H1 (cell line): ENCODE measurements around the gene THAP4. TPM values are rescaled to one million over a fixed set of nuclear protein-coding genes. Genes with fewer than 3 reads are reported as not detected.
A peak's percentile ranks its signal among the peaks of the same experiment; 100 is the strongest.

ENCODE experiments used
- CTCF ChIA-PET: fragments of 300-600 bp; sonication (Branson Sonifier 250); formaldehyde crosslinking; loops from one replicate; lab custom pipeline; 2021; ENCODE audit not compliant: partially characterized antibody; lab: Charles Lee
- POLR2A ChIA-PET: fragments of 300-600 bp; sonication (Branson Sonifier 250); formaldehyde crosslinking; loops from one replicate; lab custom pipeline; 2021; ENCODE audit warnings: inconsistent platforms; ENCODE audit not compliant: partially characterized antibody; lab: Charles Lee
- DNase-seq, 2 experiments: peaks; one replicate each; pipeline versions ENCODE4 v3.0.0 to v3.0.0-alpha.2; 2010 to 2022; ENCODE audit warnings: low spot score in 2 of 2, low read depth in 1 of 2, mixed read lengths in 1 of 2
- FAIRE-seq: peaks from 2 replicates; lab custom pipeline; 2011; peaks lifted over from hg19 to GRCh38; lab: Jason Lieb, UNC
- H2AFZ ChIP-seq: 2 replicates; pipeline ENCODE4 v1.8.1; 2012; ENCODE audit warnings: low read length, inconsistent platforms
- H2AK5ac ChIP-seq: 2 replicates; pipeline ENCODE4 v1.6.1; 2013; ENCODE audit warnings: low read depth, low read length
- H2BK120ac ChIP-seq: replicated peaks from 2 replicates; pipeline ENCODE3; 2013; ENCODE audit warnings: low read depth, low read length, inconsistent platforms
- H2BK12ac ChIP-seq: 2 replicates; pipeline ENCODE4 v1.6.1; 2013; ENCODE audit warnings: low read depth, low read length
- H2BK15ac ChIP-seq: 2 replicates; pipeline ENCODE4 v1.6.1; 2013; ENCODE audit warnings: low read length
- H2BK20ac ChIP-seq: 2 replicates; pipeline ENCODE4 v1.6.1; 2013; ENCODE audit warnings: low read length
- H2BK5ac ChIP-seq: 2 replicates; pipeline ENCODE4 v1.6.1; 2013; ENCODE audit warnings: low read depth, low read length
- H3K14ac ChIP-seq: 2 replicates; pipeline ENCODE4 v1.6.1; 2013; ENCODE audit warnings: inconsistent platforms; ENCODE audit not compliant: insufficient read length
- H3K18ac ChIP-seq: 2 replicates; pipeline ENCODE4 v1.6.1; 2013; ENCODE audit warnings: low read length; ENCODE audit errors: extremely low read depth
- H3K23ac ChIP-seq: 2 replicates; pipeline ENCODE4 v1.6.1; 2013; ENCODE audit warnings: inconsistent platforms; ENCODE audit not compliant: insufficient read length
- H3K23me2 ChIP-seq: 2 replicates; pipeline ENCODE4 v1.6.1; 2013; ENCODE audit warnings: low read depth, low read length
- H3K27ac ChIP-seq: 2 replicates; pipeline ENCODE4 v1.6.1; 2011; ENCODE audit warnings: low read depth, low read length, inconsistent platforms
- H3K27me3 ChIP-seq, 4 experiments: replicated peaks in 1 of 4; 1 replicate in 1 of 4; 2 replicates in 3 of 4; pipeline versions ENCODE4 v1.6.1 to v1.8.1; 2011 to 2013; ENCODE audit warnings: low read length in 3 of 4, mild to moderate bottlenecking in 3 of 4, inconsistent platforms in 2 of 4, mixed read lengths in 2 of 4, moderate library complexity in 1 of 4; ENCODE audit not compliant: control insufficient read depth in 3 of 4, insufficient read depth in 3 of 4; ENCODE audit errors: extremely low read depth in 1 of 4
- H3K36me3 ChIP-seq, 4 experiments: 2 replicates each; pipeline versions ENCODE4 v1.6.1 to v1.8.1; 2011 to 2013; ENCODE audit warnings: mild to moderate bottlenecking in 4 of 4, low read length in 3 of 4, moderate library complexity in 2 of 4, control low read depth in 1 of 4, inconsistent platforms in 1 of 4; ENCODE audit not compliant: insufficient read depth in 4 of 4, control insufficient read depth in 2 of 4
- H3K4ac ChIP-seq: replicated peaks from 2 replicates; pipeline ENCODE3; 2013; ENCODE audit warnings: low read length, low read depth, mixed read lengths, inconsistent platforms; ENCODE audit not compliant: insufficient read length
- H3K4me1 ChIP-seq, 4 experiments: replicated peaks in 1 of 4; 1 replicate in 1 of 4; 2 replicates in 3 of 4; pipeline versions ENCODE4 v1.6.1 to v1.8.1; 2011 to 2013; ENCODE audit warnings: low read length in 3 of 4, inconsistent platforms in 2 of 4, mixed read lengths in 1 of 4; ENCODE audit not compliant: insufficient read depth in 4 of 4, control insufficient read depth in 3 of 4
- H3K4me2 ChIP-seq, 2 experiments: 2 replicates each; pipeline versions ENCODE4 v1.6.1 to v1.8.1; 2011 to 2013; ENCODE audit warnings: low read depth in 2 of 2, low read length in 2 of 2, control low read depth in 1 of 2, inconsistent platforms in 1 of 2, mild to moderate bottlenecking in 1 of 2; ENCODE audit not compliant: insufficient read depth in 1 of 2
- H3K4me3 ChIP-seq, 4 experiments: fragments of 200-600, 300-600 bp in 1 of 4; sonication (generic), shearing (Covaris generic), sonication (Bioruptor Twin) in 1 of 4; 2 replicates each; pipeline versions ENCODE4 v1.5.1 to v1.8.1; 2011 to 2016; ENCODE audit warnings: low read length in 4 of 4, low read depth in 3 of 4, control low read depth in 2 of 4, inconsistent platforms in 2 of 4, mild to moderate bottlenecking in 2 of 4, mixed read lengths in 1 of 4, moderate library complexity in 1 of 4; ENCODE audit not compliant: insufficient read depth in 2 of 4; ENCODE audit errors: extremely low read depth in 1 of 4
- H3K56ac ChIP-seq: replicated peaks from 2 replicates; pipeline ENCODE3; 2013; ENCODE audit warnings: low read depth, mild to moderate bottlenecking, mixed read lengths, low read length, inconsistent platforms; ENCODE audit not compliant: insufficient read length
- H3K79me1 ChIP-seq: 2 replicates; pipeline ENCODE4 v1.6.1; 2013; ENCODE audit warnings: low read depth, low read length, control low read depth
- H3K79me2 ChIP-seq, 2 experiments: 2 replicates each; pipeline versions ENCODE4 v1.6.1 to v1.8.1; 2012 to 2013; ENCODE audit warnings: low read length in 2 of 2, mild to moderate bottlenecking in 2 of 2, inconsistent platforms in 1 of 2; ENCODE audit not compliant: insufficient read depth in 2 of 2, control insufficient read depth in 1 of 2
- H3K9ac ChIP-seq, 4 experiments: replicated peaks in 1 of 4; 1 replicate in 1 of 4; 2 replicates in 3 of 4; pipeline versions ENCODE4 v1.6.1 to v1.8.1; 2011 to 2013; ENCODE audit warnings: low read depth in 3 of 4, low read length in 3 of 4, control low read depth in 2 of 4, mild to moderate bottlenecking in 2 of 4, moderate library complexity in 2 of 4, inconsistent platforms in 1 of 4; ENCODE audit errors: extremely low read depth in 1 of 4
- H3K9me3 ChIP-seq, 2 experiments: 2 replicates each; pipeline versions ENCODE4 v1.6.1 to v1.8.1; 2012 to 2013; ENCODE audit warnings: mild to moderate bottlenecking in 2 of 2, moderate library complexity in 2 of 2, control low read depth in 1 of 2, inconsistent platforms in 1 of 2, low read depth in 1 of 2, low read length in 1 of 2, mixed read lengths in 1 of 2; ENCODE audit not compliant: insufficient read depth in 2 of 2
- H4K20me1 ChIP-seq, 2 experiments: replicated peaks in 1 of 2; 2 replicates each; pipeline versions ENCODE3 to v1.8.1; 2011 to 2013; ENCODE audit warnings: inconsistent platforms in 2 of 2, low read length in 2 of 2, mild to moderate bottlenecking in 1 of 2; ENCODE audit not compliant: insufficient read depth in 2 of 2, control insufficient read depth in 1 of 2
- H4K5ac ChIP-seq: 2 replicates; pipeline ENCODE4 v1.6.1; 2013; ENCODE audit warnings: low read length, low read depth, mixed read lengths, inconsistent platforms; ENCODE audit not compliant: insufficient read length
- H4K8ac ChIP-seq: 2 replicates; pipeline ENCODE4 v1.8.0; 2013; ENCODE audit warnings: mild to moderate bottlenecking, moderate library complexity, low read length, inconsistent platforms; ENCODE audit not compliant: insufficient read depth; ENCODE audit errors: extremely low read depth
- H4K91ac ChIP-seq: replicated peaks from 2 replicates; pipeline ENCODE3; 2013; ENCODE audit warnings: low read length, mixed read lengths, inconsistent platforms; ENCODE audit not compliant: insufficient read length
- BACH1 ChIP-seq: IDR thresholded peaks from 2 replicates; pipeline ENCODE4 v1.6.1; 2012; ENCODE audit warnings: low read length, improper control_type of control experiment
- BCL11A ChIP-seq, 2 experiments: IDR thresholded peaks; one replicate each; pipeline ENCODE4 v1.6.1; 2011; ENCODE audit warnings: low read depth in 2 of 2, low read length in 2 of 2, mild to moderate bottlenecking in 2 of 2
- BRCA1 ChIP-seq: IDR thresholded peaks from 2 replicates; pipeline ENCODE4 v1.6.1; 2012; ENCODE audit warnings: low read depth, low read length, improper control_type of control experiment
- CHD1 ChIP-seq: IDR thresholded peaks from 2 replicates; pipeline ENCODE4 v1.6.1; 2012; ENCODE audit warnings: low read depth, low read length, improper control_type of control experiment
- GABPA ChIP-seq: IDR thresholded peaks from 2 replicates; pipeline ENCODE4 v1.6.1; 2011; ENCODE audit warnings: mild to moderate bottlenecking, low read length, moderate library complexity, borderline replicate concordance; ENCODE audit not compliant: insufficient read depth
- GTF2F1 ChIP-seq: IDR thresholded peaks from 2 replicates; pipeline ENCODE4 v1.6.1; 2012; ENCODE audit warnings: low read depth, low read length, improper control_type of control experiment, borderline replicate concordance
- KDM1A ChIP-seq: fragments of 200-600, 300-600 bp; sonication (generic); IDR thresholded peaks from 2 replicates; pipeline ENCODE4 v1.7.1; 2016; ENCODE audit warnings: mild to moderate bottlenecking, low read length, borderline replicate concordance
- PHF8 ChIP-seq: fragments of 200-600 bp; sonication (generic); conservative IDR thresholded peaks from 2 replicates; pipeline ENCODE4 v1.7.1; 2012; ENCODE audit warnings: low read depth, mild to moderate bottlenecking, inconsistent platforms, low read length, moderate library complexity
- POLR2AphosphoS5 ChIP-seq: IDR thresholded peaks from 2 replicates; pipeline ENCODE4 v1.6.1; 2011; ENCODE audit warnings: low read depth, low read length
- RBBP5 ChIP-seq: IDR thresholded peaks from 2 replicates; pipeline ENCODE4 v1.7.1; 2012; ENCODE audit warnings: low read depth, mild to moderate bottlenecking, inconsistent platforms, low read length, moderate library complexity, borderline replicate concordance
- SAP30 ChIP-seq: fragments of 300-600 bp; sonication (generic); IDR thresholded peaks from 2 replicates; pipeline ENCODE4 v1.7.1; 2012; ENCODE audit warnings: low read length, moderate library complexity, mild to moderate bottlenecking, inconsistent platforms; ENCODE audit not compliant: insufficient read depth, insufficient replicate concordance
- TEAD4 ChIP-seq: IDR thresholded peaks from 2 replicates; pipeline ENCODE4 v1.6.1; 2012; ENCODE audit warnings: low read depth, low read length, inconsistent platforms, mixed read lengths
- WGBS, 2 experiments: shearing (Covaris generic) in 1 of 2; methylation state at CpG; one replicate each; pipeline versions ENCODE4 v1.1.6 to v1.1.7; 2013 to 2015; ENCODE audit warnings: low lambda C conversion rate in 2 of 2, mixed read lengths in 2 of 2, inconsistent platforms in 1 of 2, low coverage in 1 of 2, missing lambda C conversion rate in 1 of 2; ENCODE audit not compliant: insufficient replicate concordance in 2 of 2, insufficient coverage in 1 of 2, insufficient read length in 1 of 2; ENCODE audit errors: extremely low coverage in 1 of 2, missing lambda C conversion rate in 1 of 2; 5-methylcytosine and 5-hydroxymethylcytosine counted together
- polyA plus RNA-seq, 7 experiments: library from polyadenylated mRNA; depleted of rRNA in 3 of 7; stranded (reverse) in 5 of 7; unstranded in 2 of 7; fragments of >200 nt in 5 of 7; fragments of 200-250 nt in 2 of 7; gene quantifications; 1 replicate in 5 of 7; 2 replicates in 1 of 7; 4 replicates in 1 of 7; pipeline versions ENCODE4 v1.2.1 to v1.2.3, GENCODE V29; 2011 to 2013; ENCODE audit warnings: missing spikeins in 2 of 7, mixed read lengths in 2 of 7
- total RNA-seq: library from RNA; stranded (reverse); fragmentation: NEBNext Ultra II Directional; extraction: Animal tissue kit (Norgen Biotek cat#: 25700); gene quantifications from 2 replicates; pipeline ENCODE4 v1.2.1, GENCODE V29; 2021

The THAP4 gene
- total and polyA plus RNA-seq, 2 of the 8 experiments (the other 6 are each of a cell fraction or from before 2014, with no cell fraction given), result 78.9 to 83.6 TPM

GRCh38 chr2:241672243-241673188 is 35.6 kb upstream of the THAP4 start:
- no peaks in the 10 kb centered on the region; the same call in 1 of the 2 replicates for H3K79me1 ChIP-seq
- H3K4ac ChIP-seq, result no peak overlapping the region
- DNase-seq (no peak), FAIRE-seq (no peak)
- peaks cover 2 to 14% of the 10 kb centered on the region in 2 experiments for H4K20me1 ChIP-seq
- ChIA-PET POLR2A (interaction anchor here (1.1 to 6.8 kb wide), 4 partner anchors 14 to 48 kb away, joined by 3 to 60 read pairs (median 8); partner anchors contain the start of gene DTYMK), CTCF (interaction anchor here (0.6 to 2.4 kb wide), 4 partner anchors 11 to 31 kb away, joined by 3 to 5 read pairs (median 4); no protein-coding TSS in a partner anchor)
- no peak overlapping the region for H2BK5ac ChIP-seq
- peak overlapping the region; percentile 25; the same call in 1 of the 2 replicates for H4K8ac ChIP-seq
- H3K36me3 ChIP-seq, result peaks cover 9 to 41% (median 29%) of the 10 kb centered on the region in 4 experiments
- no peaks in the 10 kb centered on the region for H3K4me1 ChIP-seq
- H3K23ac ChIP-seq, result no peak overlapping the region
- no peaks in the 10 kb centered on the region for H3K79me2 ChIP-seq
- no peak overlapping the region for H2BK20ac ChIP-seq
- no peak overlapping the region for H2BK120ac ChIP-seq
- WGBS, 2 experiments, result 94% methylated on average over 41 of the region's 42 CpGs; no CpG with 5 or more reads in 1 of the 2 experiments
- H4K91ac ChIP-seq, result no peak overlapping the region
- no peak overlapping the region for H3K56ac ChIP-seq
- no peak overlapping the region for H2AFZ ChIP-seq
- H3K27ac ChIP-seq, result no peak overlapping the region
- H3K14ac ChIP-seq, result no peak overlapping the region
- H4K5ac ChIP-seq, result no peak overlapping the region
- no peak overlapping the region for H2AK5ac ChIP-seq
- H3K18ac ChIP-seq, result no peak overlapping the region
- H3K4me3 ChIP-seq, result no peak overlapping the region
- no peaks in the 10 kb centered on the region for H3K9me3 ChIP-seq
- H3K9ac ChIP-seq, result no peak overlapping the region
- H3K27me3 ChIP-seq, result no peaks in the 10 kb centered on the region
- H2BK12ac ChIP-seq, result no peak overlapping the region
- no peaks in the 10 kb centered on the region for H3K23me2 ChIP-seq
- no peak overlapping the region for H2BK15ac ChIP-seq
- H3K4me2 ChIP-seq, result no peak overlapping the region
- TF ChIP-seq RBBP5 (no peak), BCL11A (IDR thresholded peaks at IDR 0.05; ENCODE audit: low read depth in 2 of 2, low read length in 2 of 2) (no peak), GTF2F1 (no peak), POLR2AphosphoS5 (no peak), KDM1A (no peak), GABPA (no peak), SAP30 (no peak), BRCA1 (no peak), PHF8 (no peak), TEAD4 (no peak), BACH1 (no peak), CHD1 (no peak)
